Loucy (cell line): Measurements from ENCODE around the gene INO80C.

ENCODE experiments used
- H2AFZ ChIP-seq: fragments of 200-600 bp; sonication (generic); 2 replicates; pipeline ENCODE4 v1.6.0; 2016; ENCODE audit warnings: antibody characterized with exemption, mild to moderate bottlenecking, low read length, moderate library complexity
- H3F3A ChIP-seq: fragments of 200-600 bp; 2 replicates; pipeline ENCODE4 v1.6.0; 2016; ENCODE audit warnings: antibody characterized with exemption, low read depth, mild to moderate bottlenecking
- H3K27me3 ChIP-seq: fragments of 200-600 bp; sonication (generic); 2 replicates; pipeline ENCODE4 v1.6.1; 2014; ENCODE audit warnings: low read length, mild to moderate bottlenecking; ENCODE audit not compliant: insufficient read depth, poor library complexity, severe bottlenecking
- H3K36me3 ChIP-seq: fragments of 200-600 bp; sonication (generic); 2 replicates; pipeline ENCODE4 v1.6.1; 2016; ENCODE audit warnings: low read length; ENCODE audit not compliant: insufficient read depth
- H3K4me1 ChIP-seq: fragments of 200-600 bp; sonication (generic); 2 replicates; pipeline ENCODE4 v1.5.1; 2014; ENCODE audit warnings: low read length, mild to moderate bottlenecking; ENCODE audit not compliant: insufficient read depth, poor library complexity, severe bottlenecking
- H3K4me2 ChIP-seq: fragments of 200-600 bp; sonication (generic); 2 replicates; pipeline ENCODE4 v1.6.0; 2014; ENCODE audit warnings: antibody characterized with exemption, low read length, low read depth, mild to moderate bottlenecking; ENCODE audit not compliant: poor library complexity, severe bottlenecking
- H3K4me3 ChIP-seq: fragments of 200-600 bp; sonication (generic); 2 replicates; pipeline ENCODE4 v1.5.1; 2014; ENCODE audit warnings: low read length, mild to moderate bottlenecking, mixed read lengths; ENCODE audit not compliant: poor library complexity, severe bottlenecking
- H3K79me2 ChIP-seq: fragments of 200-600 bp; sonication (generic); 2 replicates; pipeline ENCODE4 v1.6.1; 2014; ENCODE audit warnings: low read length; ENCODE audit not compliant: insufficient read depth
- H3K9ac ChIP-seq: fragments of 200-600 bp; sonication (generic); 2 replicates; pipeline ENCODE4 v1.6.0; 2014; ENCODE audit warnings: mild to moderate bottlenecking, low read depth, low read length, moderate library complexity; ENCODE audit not compliant: poor library complexity, severe bottlenecking
- H3K9me2 ChIP-seq: fragments of 200-600 bp; sonication (generic); replicated peaks from 2 replicates; pipeline ENCODE4 v1.6.1; 2016; ENCODE audit warnings: low read depth, low read length, mixed read lengths
- H3K9me3 ChIP-seq: fragments of 200-600 bp; sonication (generic); 2 replicates; pipeline ENCODE4 v1.6.1; 2014; ENCODE audit warnings: mild to moderate bottlenecking, antibody characterized with exemption, low read length, low read depth; ENCODE audit not compliant: insufficient read depth
- H4K20me1 ChIP-seq: fragments of 200-600 bp; sonication (generic); 2 replicates; pipeline ENCODE4 v1.6.0; 2014; ENCODE audit warnings: antibody characterized with exemption, low read length, mild to moderate bottlenecking; ENCODE audit not compliant: insufficient read depth, poor library complexity, severe bottlenecking
- EZH2phosphoT487 ChIP-seq: fragments of 200-600 bp; IDR thresholded peaks from 2 replicates; pipeline ENCODE4 v1.6.1; 2018; ENCODE audit warnings: antibody characterized with exemption, mild to moderate bottlenecking, moderate library complexity, borderline replicate concordance
- TF ChIP-seq, protein P1 (sequence below): fragments of 200-600 bp; sonication (generic); conservative IDR thresholded peaks from 2 replicates; pipeline ENCODE4 v1.5.1; 2014; ENCODE audit warnings: mild to moderate bottlenecking, antibody characterized with exemption, low read length

INO80C gene

DNA sequence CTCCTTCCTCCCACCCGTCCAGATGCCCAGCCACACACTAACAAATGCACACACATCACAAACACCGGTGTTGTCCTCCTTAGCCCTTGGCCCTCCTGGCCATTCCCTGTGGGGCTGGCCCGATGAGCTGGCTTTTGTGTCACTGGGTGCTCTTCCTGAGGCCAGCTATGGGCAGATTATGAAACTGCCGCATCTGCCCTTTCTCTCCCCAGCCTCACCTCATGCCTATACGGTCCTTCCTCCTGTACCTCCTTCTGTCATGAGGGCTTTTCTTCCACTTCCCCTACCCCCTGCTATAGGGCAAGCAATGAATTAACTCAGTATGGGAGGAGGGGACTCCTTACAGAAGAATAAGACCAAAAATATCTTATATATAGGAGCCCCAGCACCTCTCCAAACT lies 10.3 kb upstream of the INO80C start:
- no peaks in the 10 kb centered on the region for H3K27me3 ChIP-seq
- no peaks in the 10 kb centered on the region for H3K9me3 ChIP-seq
- H3K4me1 ChIP-seq, result no peaks in the 10 kb centered on the region
- H3K4me3 ChIP-seq, result no peak overlapping the region
- H3K9me2 ChIP-seq, result no peaks in the 10 kb centered on the region
- no peak overlapping the region for H2AFZ ChIP-seq
- no peaks in the 10 kb centered on the region for H3F3A ChIP-seq
- no peak overlapping the region for H3K9ac ChIP-seq
- H4K20me1 ChIP-seq, result no peaks in the 10 kb centered on the region
- H3K79me2 ChIP-seq, result no peaks in the 10 kb centered on the region
- no peak overlapping the region for H3K4me2 ChIP-seq
- no peaks in the 10 kb centered on the region for H3K36me3 ChIP-seq
- TF ChIP-seq EZH2phosphoT487, result no peak
- TF ChIP-seq, protein P1, sequence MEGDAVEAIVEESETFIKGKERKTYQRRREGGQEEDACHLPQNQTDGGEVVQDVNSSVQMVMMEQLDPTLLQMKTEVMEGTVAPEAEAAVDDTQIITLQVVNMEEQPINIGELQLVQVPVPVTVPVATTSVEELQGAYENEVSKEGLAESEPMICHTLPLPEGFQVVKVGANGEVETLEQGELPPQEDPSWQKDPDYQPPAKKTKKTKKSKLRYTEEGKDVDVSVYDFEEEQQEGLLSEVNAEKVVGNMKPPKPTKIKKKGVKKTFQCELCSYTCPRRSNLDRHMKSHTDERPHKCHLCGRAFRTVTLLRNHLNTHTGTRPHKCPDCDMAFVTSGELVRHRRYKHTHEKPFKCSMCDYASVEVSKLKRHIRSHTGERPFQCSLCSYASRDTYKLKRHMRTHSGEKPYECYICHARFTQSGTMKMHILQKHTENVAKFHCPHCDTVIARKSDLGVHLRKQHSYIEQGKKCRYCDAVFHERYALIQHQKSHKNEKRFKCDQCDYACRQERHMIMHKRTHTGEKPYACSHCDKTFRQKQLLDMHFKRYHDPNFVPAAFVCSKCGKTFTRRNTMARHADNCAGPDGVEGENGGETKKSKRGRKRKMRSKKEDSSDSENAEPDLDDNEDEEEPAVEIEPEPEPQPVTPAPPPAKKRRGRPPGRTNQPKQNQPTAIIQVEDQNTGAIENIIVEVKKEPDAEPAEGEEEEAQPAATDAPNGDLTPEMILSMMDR, result no peak

DNA sequence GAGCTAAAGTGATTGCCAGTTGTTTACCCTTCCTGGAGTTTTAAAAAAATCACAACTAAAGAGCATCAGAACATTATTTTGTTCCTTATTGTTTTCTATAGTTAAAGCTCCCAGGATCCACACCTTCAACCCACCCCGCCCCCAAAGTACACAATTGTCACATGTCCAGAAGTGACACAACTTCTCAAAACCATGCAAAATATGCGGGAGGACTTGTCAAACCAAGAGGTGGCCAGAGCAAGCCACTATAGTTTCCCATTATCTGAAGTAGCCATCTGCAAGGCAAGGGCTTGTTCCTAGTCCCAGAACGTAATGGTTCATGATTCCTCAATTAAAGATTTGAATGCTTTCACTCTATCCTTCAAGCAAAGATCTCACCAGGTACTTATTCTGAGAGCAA lies 9.9 kb upstream of the INO80C start:
- H3K36me3 ChIP-seq, result no peaks in the 10 kb centered on the region
- H3K9me2 ChIP-seq, result no peaks in the 10 kb centered on the region
- no peak overlapping the region for H3K4me2 ChIP-seq
- no peaks in the 10 kb centered on the region for H4K20me1 ChIP-seq
- H3K9me3 ChIP-seq, result no peaks in the 10 kb centered on the region
- H3K79me2 ChIP-seq, result no peaks in the 10 kb centered on the region
- TF ChIP-seq, protein P1, result no peak
- no peak for TF ChIP-seq EZH2phosphoT487
- H3K27me3 ChIP-seq, result no peaks in the 10 kb centered on the region
- no peak overlapping the region for H3K4me3 ChIP-seq
- no peaks in the 10 kb centered on the region for H3F3A ChIP-seq
- H2AFZ ChIP-seq, result no peak overlapping the region
- no peaks in the 10 kb centered on the region for H3K4me1 ChIP-seq
- H3K9ac ChIP-seq, result no peak overlapping the region

DNA sequence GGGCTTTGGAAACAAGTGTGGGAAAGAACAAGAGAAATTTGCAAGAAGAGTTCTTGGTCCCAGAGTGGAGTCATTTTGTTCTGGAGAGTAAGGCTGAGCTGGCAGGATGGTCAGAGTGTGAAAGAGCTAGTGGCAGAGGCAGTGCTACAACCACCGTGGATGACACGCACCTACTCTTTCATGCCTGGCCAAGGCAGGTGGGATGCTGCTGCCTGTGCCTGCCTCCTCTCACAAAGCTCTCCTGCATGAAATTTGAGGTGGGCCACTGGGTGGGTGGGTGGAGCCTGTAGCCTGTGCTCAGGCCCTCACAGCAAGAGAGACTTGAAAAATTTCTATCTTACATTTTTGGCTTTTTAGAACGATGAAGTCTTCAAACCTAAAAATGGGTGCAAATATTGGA lies 9.4 kb upstream of the INO80C start:
- TF ChIP-seq, protein P1, result no peak
- TF ChIP-seq EZH2phosphoT487, result no peak
- H3K4me1 ChIP-seq, result no peaks in the 10 kb centered on the region
- no peak overlapping the region for H3K4me3 ChIP-seq
- H4K20me1 ChIP-seq, result no peaks in the 10 kb centered on the region
- no peaks in the 10 kb centered on the region for H3K27me3 ChIP-seq
- no peak overlapping the region for H3K9ac ChIP-seq
- H3K79me2 ChIP-seq, result no peaks in the 10 kb centered on the region
- H3K9me3 ChIP-seq, result no peaks in the 10 kb centered on the region
- no peaks in the 10 kb centered on the region for H3K36me3 ChIP-seq
- H3F3A ChIP-seq, result no peaks in the 10 kb centered on the region
- no peaks in the 10 kb centered on the region for H3K9me2 ChIP-seq
- H2AFZ ChIP-seq, result no peak overlapping the region
- no peak overlapping the region for H3K4me2 ChIP-seq
